ENCODE data around the gene HMGB4.

Gene HMGB4

DNA sequence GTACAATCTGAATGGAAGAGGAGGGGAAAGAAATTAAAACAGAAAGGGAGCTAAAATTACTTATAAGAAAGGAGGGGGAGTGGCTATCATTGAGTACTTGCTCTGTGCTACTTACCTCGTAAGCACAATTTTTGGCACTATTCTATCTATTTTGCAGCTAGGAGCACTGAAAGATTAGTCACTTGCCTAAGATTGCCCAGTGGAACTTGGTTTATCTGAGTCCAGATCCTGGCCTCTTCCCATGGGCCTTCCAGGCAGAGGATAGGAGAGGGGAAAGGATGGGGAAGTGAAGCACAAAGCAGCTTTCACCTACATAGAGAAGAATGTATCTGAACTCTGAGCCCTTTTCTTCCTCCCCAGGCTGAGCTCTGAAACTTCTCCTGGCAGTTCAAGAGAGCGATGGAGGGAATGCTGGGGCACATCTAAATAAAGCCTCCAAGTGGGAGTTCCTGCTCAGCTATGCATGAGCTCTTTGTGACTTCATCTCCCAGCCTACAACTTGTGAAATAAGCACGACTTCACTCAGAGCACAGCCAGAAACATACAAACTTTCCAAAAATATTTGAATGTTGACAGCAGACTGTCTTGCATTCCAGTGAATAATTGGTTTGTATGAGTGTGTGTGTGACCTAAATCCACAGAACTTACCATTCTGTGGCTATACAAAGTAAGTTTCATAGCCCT, 29.4 kb downstream of the HMGB4 start:
- DNase-seq (ENCODE audit: low read depth, low spot score) = no peak
- H3K27ac ChIP-seq = no peak overlapping the region

DNA sequence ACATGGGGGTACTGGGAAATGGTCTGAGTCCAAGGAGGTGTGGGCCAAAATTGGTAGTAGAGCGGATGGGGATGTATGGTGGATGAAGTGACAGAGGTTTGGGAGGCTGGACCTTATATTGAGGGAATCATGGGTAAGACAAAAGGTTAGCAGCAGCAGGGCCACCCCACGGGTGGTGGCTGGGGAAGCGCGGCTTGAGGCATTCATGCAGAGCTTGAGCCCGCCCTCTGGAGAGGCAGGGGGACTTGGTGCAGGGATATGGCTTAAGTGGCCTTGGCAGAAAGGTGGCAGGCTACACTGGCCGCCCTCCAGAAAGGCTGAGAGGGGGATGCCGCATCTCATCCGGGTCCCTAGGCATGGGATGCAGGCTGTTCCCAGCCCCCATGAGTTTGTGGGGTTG, 31.5 kb downstream of the HMGB4 start:
- H3K27ac ChIP-seq = no peak overlapping the region
- no peak for DNase-seq (ENCODE audit: low read depth, low spot score)

DNA sequence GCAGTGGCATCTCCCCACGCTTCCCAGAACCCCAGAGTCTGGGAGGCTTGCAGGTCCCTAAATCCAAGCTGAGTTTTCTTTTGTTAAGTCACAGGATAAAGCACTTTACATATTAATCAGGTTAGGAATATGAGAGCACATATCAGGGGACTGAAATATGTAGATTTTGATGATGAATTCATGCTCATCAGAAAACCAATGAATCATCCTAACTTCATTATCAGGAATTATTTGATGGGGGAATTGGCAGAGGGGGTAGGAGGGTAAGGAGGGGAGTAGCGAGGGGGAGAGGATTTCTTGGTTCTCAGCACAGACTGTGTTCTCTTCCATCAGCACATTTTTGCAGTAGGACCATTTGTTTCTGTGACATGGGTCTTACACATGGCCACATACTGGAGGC, 32.1 kb downstream of the HMGB4 start:
- DNase-seq (ENCODE audit: low read depth, low spot score) = no peak
- H3K27ac ChIP-seq = no peak overlapping the region

DNA sequence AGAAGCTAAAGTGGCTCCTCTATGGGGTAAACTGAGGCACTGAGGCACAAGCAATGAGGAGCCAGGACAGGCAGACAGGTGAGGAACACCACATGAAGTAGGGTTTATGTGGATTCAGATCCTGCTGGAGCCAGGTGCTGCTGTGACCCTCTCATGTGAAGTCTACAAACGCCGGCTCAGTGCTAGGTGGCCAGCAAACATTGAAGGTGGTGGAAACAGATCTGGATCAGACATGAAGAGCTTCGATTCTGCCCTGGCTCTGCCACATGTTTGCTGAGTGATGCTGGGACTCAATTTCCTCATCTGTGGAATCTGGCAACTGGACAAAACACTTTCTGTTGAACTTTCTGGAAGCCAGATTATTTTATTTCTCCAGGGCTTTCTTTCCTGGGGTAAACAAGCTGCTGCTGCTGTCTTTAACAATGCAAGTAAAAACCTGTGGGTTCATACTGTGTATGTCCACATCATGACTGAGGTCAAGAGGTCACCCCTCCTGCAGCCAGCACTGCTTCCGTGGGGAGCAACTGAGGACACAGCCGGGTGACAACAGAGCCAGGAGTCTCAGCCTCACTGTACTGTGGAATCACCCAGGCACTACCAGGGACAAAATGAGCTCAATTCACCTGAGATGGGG, 33.3 kb downstream of the HMGB4 start:
- no peak overlapping the region for H3K27ac ChIP-seq
- DNase-seq (ENCODE audit: low read depth, low spot score) = no peak

DNA sequence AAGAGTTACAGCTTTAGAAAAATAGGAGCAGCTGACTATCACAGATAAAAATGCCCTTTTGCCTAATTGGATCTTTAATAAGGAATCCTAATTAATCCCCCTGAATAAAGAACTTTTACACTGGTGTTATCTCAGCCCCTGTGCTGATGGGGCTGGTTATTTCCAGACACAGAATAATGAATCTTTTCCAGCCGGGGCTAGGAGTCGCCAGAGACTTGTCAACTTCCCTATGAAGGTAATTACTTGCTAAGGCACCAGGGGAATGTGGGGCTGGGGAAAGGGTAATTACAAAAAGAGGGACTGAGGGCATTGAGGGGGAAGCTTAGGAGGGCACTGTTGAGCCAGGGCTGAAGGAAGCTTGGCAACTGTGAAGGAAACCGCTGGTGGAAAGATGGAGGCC, 34.5 kb downstream of the HMGB4 start:
- DNase-seq (ENCODE audit: low read depth, low spot score) = no peak
- no peak overlapping the region for H3K27ac ChIP-seq

DNA sequence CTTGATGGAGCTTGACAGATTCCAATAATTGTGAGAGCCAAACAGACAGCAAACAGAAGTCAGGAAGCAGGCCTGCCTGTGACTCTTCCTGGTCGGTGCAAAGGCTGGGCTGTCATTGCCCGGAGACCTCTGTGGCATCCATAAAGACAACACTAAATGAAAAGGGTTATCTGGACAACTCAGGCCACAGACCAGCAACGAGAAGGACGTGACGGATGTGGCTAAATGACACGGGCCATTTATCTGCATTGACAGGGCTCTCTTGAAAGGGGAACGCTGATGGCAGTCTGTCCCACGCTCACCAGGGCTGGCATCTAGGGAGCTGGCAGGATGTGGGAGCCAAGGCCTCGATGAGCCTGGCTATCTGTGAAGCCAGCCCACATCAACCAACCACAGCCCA, 35.0 kb downstream of the HMGB4 start:
- no peak for DNase-seq (ENCODE audit: low read depth, low spot score)
- H3K27ac ChIP-seq = no peak overlapping the region

DNA sequence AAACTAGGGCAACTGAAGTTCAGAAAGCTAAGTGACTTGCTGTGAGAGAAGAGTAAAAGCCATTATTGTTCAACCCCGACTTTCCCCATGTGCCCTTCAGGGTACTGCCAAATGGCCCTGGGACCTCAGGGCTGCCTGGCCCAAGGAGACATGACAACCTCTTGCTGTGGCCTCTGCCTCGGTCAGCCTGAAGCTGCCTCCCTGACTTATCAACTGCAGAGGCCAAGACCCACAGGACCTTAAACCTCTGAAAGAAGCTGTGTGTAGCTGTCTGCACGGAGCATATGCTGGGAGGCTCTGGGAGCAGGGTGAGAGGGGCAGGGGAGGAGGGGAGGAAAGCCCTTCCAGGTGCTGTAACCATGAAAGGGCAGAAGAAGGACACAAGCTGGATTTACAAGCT, 35.9 kb downstream of the HMGB4 start:
- H3K27ac ChIP-seq = no peak overlapping the region
- no peak for DNase-seq (ENCODE audit: low read depth, low spot score)

DNA sequence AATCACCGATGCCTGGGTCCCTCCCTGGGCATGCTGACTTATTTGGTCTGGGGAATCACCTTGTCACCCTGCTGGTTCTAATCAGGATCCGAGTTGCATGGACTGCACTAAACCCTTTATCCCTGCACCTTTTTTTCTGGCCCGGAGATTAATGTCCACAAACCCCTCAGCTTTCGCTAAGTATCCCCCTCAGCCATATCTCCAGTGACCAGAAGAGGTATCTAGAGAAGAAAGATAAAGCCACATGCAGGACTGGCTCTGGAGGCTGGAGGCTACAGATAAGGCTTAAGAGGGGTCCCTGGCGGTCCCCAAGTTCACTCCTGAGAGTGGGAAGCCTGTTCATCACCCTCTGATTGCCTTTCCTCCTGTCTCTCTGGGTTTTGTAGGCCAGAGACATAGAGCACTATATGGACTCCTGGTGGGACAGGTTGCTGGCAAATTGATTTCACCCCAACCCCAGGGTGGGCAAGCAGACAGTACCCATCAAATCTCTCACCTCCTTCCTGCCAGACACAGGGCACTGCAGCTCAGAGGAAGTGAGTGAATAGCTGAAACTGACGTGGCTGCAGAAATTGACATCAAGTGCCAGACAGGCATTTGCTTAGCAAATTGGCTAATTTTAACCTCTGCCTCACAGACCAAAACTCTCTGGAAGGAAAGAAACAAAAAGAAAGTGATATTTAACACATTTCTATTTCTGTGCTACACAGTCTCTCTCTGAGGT, 38.8 kb downstream of the HMGB4 start:
- no peak for DNase-seq (ENCODE audit: low read depth, low spot score)
- no peak overlapping the region for H3K27ac ChIP-seq

DNA sequence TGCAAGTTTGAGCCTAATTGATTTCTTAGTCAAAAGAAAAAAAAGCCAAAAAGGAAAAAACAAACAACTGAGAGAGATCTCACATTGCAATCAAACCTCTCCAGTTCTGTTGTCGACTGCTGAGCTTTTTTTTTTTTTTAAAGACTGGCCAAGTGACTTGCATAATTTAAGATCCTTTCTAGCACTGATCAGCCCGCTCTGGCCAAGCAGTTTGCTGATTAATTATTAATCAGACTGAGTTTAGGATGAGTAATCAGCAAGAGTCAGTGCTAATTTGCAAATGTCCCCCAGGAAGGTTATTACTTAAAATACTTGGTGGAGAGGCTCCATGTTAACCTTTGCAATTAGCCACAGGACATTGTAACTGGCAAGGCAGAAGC, 39.3 kb downstream of the HMGB4 start:
- no peak overlapping the region for H3K27ac ChIP-seq
- peak; percentile 24 for DNase-seq (ENCODE audit: low read depth, low spot score)

DNA sequence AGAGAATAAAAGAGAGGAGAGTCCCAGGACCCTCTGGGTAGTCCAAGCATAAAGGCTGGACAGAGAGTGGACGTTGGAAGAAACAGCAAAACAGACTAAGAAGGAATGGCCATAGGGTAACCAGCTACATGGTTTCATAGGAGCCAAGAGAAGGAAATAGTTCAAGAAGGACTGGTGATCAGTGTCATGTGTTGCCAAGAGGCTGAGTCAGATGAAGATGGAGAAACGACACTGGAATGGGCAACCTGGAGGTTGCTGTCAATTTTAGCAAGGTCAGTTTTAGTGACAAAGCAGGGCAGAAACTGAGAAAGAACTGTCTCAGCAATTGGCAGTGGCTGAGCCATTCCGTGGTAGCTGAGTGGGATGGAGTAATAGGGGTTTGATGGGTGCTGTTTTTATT, 41.4 kb downstream of the HMGB4 start:
- H3K27ac ChIP-seq = no peak overlapping the region
- DNase-seq (ENCODE audit: low read depth, low spot score) = no peak

DNA sequence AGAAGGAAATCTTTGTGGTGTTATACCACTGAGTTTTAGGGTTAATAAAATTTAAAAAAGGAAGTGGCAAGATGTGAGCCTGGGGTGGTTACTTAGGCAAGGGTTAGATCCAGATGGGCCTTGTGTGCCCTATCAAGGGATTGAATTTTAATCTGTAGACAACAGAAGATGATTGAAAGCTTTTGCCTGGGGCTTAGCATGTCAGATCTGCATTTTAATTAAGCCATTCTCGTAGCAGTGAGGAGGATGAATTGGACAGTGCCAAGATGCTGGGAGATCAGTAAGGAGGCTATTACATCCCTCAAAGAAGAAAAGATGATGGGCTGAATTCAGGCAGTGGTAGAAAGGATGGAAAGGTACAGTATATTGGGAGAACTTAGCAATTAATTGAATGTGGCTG, 42.3 kb downstream of the HMGB4 start:
- no peak overlapping the region for H3K27ac ChIP-seq
- DNase-seq (ENCODE audit: low read depth, low spot score) = no peak

DNA sequence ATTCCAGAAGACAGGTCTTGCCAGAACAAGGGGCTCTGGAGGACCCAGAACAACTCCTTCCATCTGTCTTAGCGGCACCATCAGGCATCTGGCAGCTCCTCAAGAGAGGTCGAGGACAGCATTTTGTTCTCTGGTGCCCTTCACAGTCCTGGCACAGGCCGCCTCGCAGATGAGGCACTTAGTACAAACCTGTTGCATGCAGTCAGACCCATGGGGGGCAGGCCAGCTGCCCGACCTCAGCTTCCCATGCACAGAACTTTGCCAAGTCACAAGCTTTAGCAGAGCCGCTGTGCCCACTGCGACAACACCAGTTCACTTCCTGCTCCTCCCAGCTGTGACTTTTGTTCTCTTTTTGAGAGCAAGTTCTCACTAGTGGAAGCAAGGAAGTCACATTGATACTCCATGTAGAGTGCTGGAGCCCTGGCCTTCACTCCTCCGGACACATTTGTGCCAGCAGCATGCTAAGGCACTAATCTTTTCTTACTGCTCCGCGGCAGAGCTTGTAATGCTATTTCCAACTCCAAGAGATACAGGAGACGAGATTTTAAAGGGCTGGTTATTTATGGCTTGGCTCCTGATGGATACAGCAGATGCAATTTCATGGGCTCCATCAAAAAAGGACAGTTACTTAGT, 44.6 kb downstream of the HMGB4 start:
- DNase-seq (ENCODE audit: low read depth, low spot score) = no peak
- no peak overlapping the region for H3K27ac ChIP-seq
